IMR-90 (cell line): ENCODE results near the gene GRAMD2A. TPM values are rescaled to one million over a fixed set of nuclear protein-coding genes. Genes with fewer than 3 reads are reported as not detected.
A peak's percentile ranks its signal among the peaks of the same experiment; 100 is the strongest.

Source experiments
- ATAC-seq: fragments of 200-7000 bp; cut with Tn5 transposase; 2 replicates; pipeline ENCODE4 v1.9.1; 2020; ENCODE audit warnings: low read depth, mild to moderate bottlenecking, moderate library complexity
- BruUV-seq: library from RNA; stranded (reverse); fragments of 400-500 nt; replicated peaks from 2 replicates; lab custom pipeline; 2021; lab: Mats Ljungman, UMichigan
- CTCF ChIA-PET: fragments of 300-600 bp; formaldehyde crosslinking; extraction: SDS; loops from one replicate; lab custom pipeline; 2021; ENCODE audit warnings: antibody characterized with exemption; lab: Yijun Ruan, JAX
- POLR2A ChIA-PET: fragments of 300-600 bp; sonication (Branson Sonifier 250); formaldehyde crosslinking; loops from one replicate; lab custom pipeline; 2022; ENCODE audit warnings: antibody characterized with exemption; ENCODE audit not compliant: unreplicated experiment; lab: Charles Lee
- DNase-seq: peaks from one replicate; pipeline ENCODE4 v3.0.0; 2013
- H2AFZ ChIP-seq: replicated peaks from 2 replicates; pipeline ENCODE3; 2013; ENCODE audit warnings: low read length, mild to moderate bottlenecking; ENCODE audit not compliant: poor library complexity
- H2AK5ac ChIP-seq: 2 replicates; pipeline ENCODE4 v1.6.1; 2013; ENCODE audit warnings: low read depth, low read length, inconsistent platforms
- H2AK9ac ChIP-seq: replicated peaks from 2 replicates; pipeline ENCODE3; 2013; ENCODE audit warnings: mild to moderate bottlenecking, low read depth, low read length, moderate library complexity; ENCODE audit not compliant: poor library complexity
- H2BK120ac ChIP-seq: 2 replicates; pipeline ENCODE4 v1.6.1; 2013; ENCODE audit warnings: low read depth, low read length, inconsistent platforms
- H2BK15ac ChIP-seq: 3 replicates; pipeline ENCODE4 v1.6.1; 2013; ENCODE audit warnings: low read depth, low read length, inconsistent platforms
- H2BK20ac ChIP-seq: 2 replicates; pipeline ENCODE4 v1.6.1; 2013; ENCODE audit warnings: low read depth, mild to moderate bottlenecking, inconsistent platforms, low read length, moderate library complexity
- H2BK5ac ChIP-seq: 2 replicates; pipeline ENCODE4 v1.6.1; 2013; ENCODE audit warnings: mild to moderate bottlenecking, low read depth, low read length, inconsistent platforms; ENCODE audit not compliant: poor library complexity, severe bottlenecking
- H3K14ac ChIP-seq: replicated peaks from 2 replicates; pipeline ENCODE4 v1.6.1; 2013; ENCODE audit warnings: low read depth, low read length, inconsistent platforms
- H3K18ac ChIP-seq: 2 replicates; pipeline ENCODE4 v1.6.1; 2013; ENCODE audit warnings: low read depth, low read length, control low read depth
- H3K23ac ChIP-seq: 2 replicates; pipeline ENCODE4 v1.6.1; 2013; ENCODE audit warnings: low read depth, low read length, inconsistent platforms
- H3K27ac ChIP-seq: 2 replicates; pipeline ENCODE4 v1.5.1; 2013; ENCODE audit warnings: mild to moderate bottlenecking, control low read depth, low read length; ENCODE audit not compliant: insufficient read depth
- H3K27me3 ChIP-seq: 2 replicates; pipeline ENCODE4 v1.6.1; 2013; ENCODE audit warnings: low read length; ENCODE audit not compliant: control insufficient read depth, insufficient read depth
- H3K36me3 ChIP-seq: 2 replicates; pipeline ENCODE4 v1.6.1; 2013; ENCODE audit warnings: low read length, mixed read lengths; ENCODE audit not compliant: control insufficient read depth, insufficient read depth
- H3K4ac ChIP-seq: 2 replicates; pipeline ENCODE4 v1.6.1; 2013; ENCODE audit warnings: low read depth, low read length, inconsistent platforms
- H3K4me1 ChIP-seq: 2 replicates; pipeline ENCODE4 v1.6.1; 2013; ENCODE audit warnings: low read length, mixed read lengths; ENCODE audit not compliant: control insufficient read depth, insufficient read depth
- H3K4me2 ChIP-seq: 2 replicates; pipeline ENCODE4 v1.6.1; 2013; ENCODE audit warnings: low read depth, mild to moderate bottlenecking, control low read depth, low read length, moderate library complexity
- H3K4me3 ChIP-seq: 2 replicates; pipeline ENCODE4 v1.5.1; 2013; ENCODE audit warnings: low read depth, mild to moderate bottlenecking, control low read depth, low read length, moderate library complexity; ENCODE audit not compliant: insufficient read depth
- H3K56ac ChIP-seq: 2 replicates; pipeline ENCODE4 v1.6.1; 2013; ENCODE audit warnings: low read length, inconsistent platforms; ENCODE audit not compliant: insufficient read depth; ENCODE audit errors: extremely low read depth
- H3K79me1 ChIP-seq, 2 experiments: 2 replicates each; pipeline ENCODE4 v1.6.1; 2013; ENCODE audit warnings: low read length in 2 of 2, inconsistent platforms in 1 of 2, low read depth in 1 of 2
- H3K9ac ChIP-seq: 2 replicates; pipeline ENCODE4 v1.6.1; 2013; ENCODE audit warnings: low read depth, low read length, control low read depth
- H3K9me1 ChIP-seq: 2 replicates; pipeline ENCODE4 v1.6.1; 2013; ENCODE audit warnings: low read length, inconsistent platforms; ENCODE audit not compliant: insufficient read depth
- H3K9me3 ChIP-seq: 2 replicates; pipeline ENCODE4 v1.6.1; 2013; ENCODE audit warnings: low read length; ENCODE audit not compliant: control insufficient read depth, insufficient read depth
- H4K20me1 ChIP-seq: 2 replicates; pipeline ENCODE4 v1.6.1; 2013; ENCODE audit warnings: low read length, inconsistent platforms; ENCODE audit not compliant: insufficient read depth
- H4K5ac ChIP-seq: 2 replicates; pipeline ENCODE4 v1.6.1; 2013; ENCODE audit warnings: mild to moderate bottlenecking, low read depth, low read length, control low read depth
- H4K8ac ChIP-seq, 2 experiments: 2 replicates each; pipeline ENCODE4 v1.6.1; 2013; ENCODE audit warnings: low read depth in 2 of 2, low read length in 2 of 2, control low read depth in 1 of 2, inconsistent platforms in 1 of 2
- H4K91ac ChIP-seq: 2 replicates; pipeline ENCODE4 v1.6.1; 2013; ENCODE audit warnings: low read depth, low read length, inconsistent platforms; ENCODE audit not compliant: insufficient read depth
- MAFK ChIP-seq: IDR thresholded peaks from 2 replicates; pipeline ENCODE4 v1.6.1; 2012; ENCODE audit warnings: low read depth, low read length, improper control_type of control experiment
- MXI1 ChIP-seq: IDR thresholded peaks from 2 replicates; pipeline ENCODE4 v1.6.1; 2012; ENCODE audit warnings: low read depth, mild to moderate bottlenecking, low read length, moderate library complexity, borderline replicate concordance
- RCOR1 ChIP-seq: IDR thresholded peaks from 2 replicates; pipeline ENCODE4 v1.6.1; 2012; ENCODE audit warnings: mild to moderate bottlenecking, low read length, improper control_type of control experiment; ENCODE audit not compliant: insufficient replicate concordance
- SMC3 ChIP-seq: fragments of 150-350 bp; IDR thresholded peaks from 2 replicates; pipeline ENCODE4 v1.6.1; 2016; ENCODE audit warnings: low read depth, mild to moderate bottlenecking, antibody characterized with exemption, low read length, moderate library complexity
- WGBS, 2 experiments: methylation state at CpG; one replicate each; pipeline versions ENCODE4 v1.1.5 to v1.1.7; 2013; ENCODE audit warnings: missing lambda C conversion rate in 2 of 2; ENCODE audit not compliant: insufficient read length in 1 of 2; ENCODE audit errors: extremely low coverage in 2 of 2; 5-methylcytosine and 5-hydroxymethylcytosine counted together
- dilution Hi-C: fragments of 300-500 bp; cut with HindIII; formaldehyde crosslinking; loops from one replicate; pipeline ENCODE4 v1.14.3; 2018; ENCODE audit warnings: low sequenced_read_pairs; ENCODE audit not compliant: unreplicated experiment
- in situ Hi-C: fragments of 300-500 bp; cut with MboI; formaldehyde crosslinking; loops from 3 replicates; pipeline ENCODE4 v1.14.3; 2019; ENCODE audit warnings: low sequenced_read_pairs, inconsistent platforms, mixed read lengths
- intact Hi-C: fragments of 100-400 bp; cut with micrococcal nuclease; formaldehyde crosslinking; loops from 2 replicates; pipeline ENCODE4 v1.10.0; 2022
- polyA plus RNA-seq, 3 experiments: library from polyadenylated mRNA; depleted of rRNA; stranded (reverse); fragments of >200 nt; gene quantifications; 2 replicates each; pipeline ENCODE4 v1.2.3, GENCODE V29; 2012; ENCODE audit warnings: low replicate concordance in 1 of 3
- total RNA-seq: library from RNA; depleted of rRNA; stranded (reverse); fragments of >200 nt; gene quantifications from 2 replicates; pipeline ENCODE4 v1.2.3, GENCODE V29; 2012

GRAMD2A gene
- total and polyA plus RNA-seq, 2 of the 4 experiments (the other 2 are of a cell fraction) = 0.14 to 0.18 TPM

- TF ChIP-seq MAFK (peak; percentile 36; the same call in 1 of the 2 replicates), SMC3 (no peak), MXI1 (no peak)
Measured at GRCh38 chr15:72118017-72118978, 79.3 kb downstream of the GRAMD2A start, which contains the start of the genes MYO9A and SENP8 (continued).

GRCh38 chr15:72117486-72118016 lies 80.0 kb downstream of the GRAMD2A start:
- no TSS peak for BruUV-seq
- Histone ChIP-seq H2AK5ac (no peak overlapping the region), H3K9ac (peak overlapping the region; percentile 96), H3K4me2 (peak overlapping the region; percentile 89; the same call in 1 of the 2 replicates), H3K4me3 (peak overlapping the region; percentile 57), H3K18ac (peak overlapping the region; percentile 78), H2BK120ac (no peak overlapping the region), H2BK15ac (no peak overlapping the region; the same call in 2 of the 3 replicates), H2AFZ (peak overlapping the region; percentile 100), H4K91ac (peak overlapping the region; percentile 50; the same call in 1 of the 2 replicates), H3K27me3 (no peaks in the 10 kb centered on the region), H3K9me3 (no peaks in the 10 kb centered on the region), H3K27ac (peak overlapping the region; percentile 98), H4K20me1 (peaks cover 27% of the 10 kb centered on the region; the same call in 1 of the 2 replicates), H3K23ac (0 out of 2 replicates have a peak overlapping the region, but pooled peaks have one; percentile 81), H2BK20ac (no peak overlapping the region), H3K4me1 (no peaks in the 10 kb centered on the region; the same call in 1 of the 2 replicates), H4K5ac (peak overlapping the region; percentile 79; the same call in 1 of the 2 replicates), H3K14ac (peak overlapping the region; percentile 86), H3K79me1 (peaks cover 16 to 49% of the 10 kb centered on the region in 2 experiments), H3K56ac (peak overlapping the region; percentile 52; the same call in 1 of the 2 replicates), H4K8ac (peak overlapping the region; percentile 63 to 78; a peak in 3 of 4 replicates), H3K36me3 (no peaks in the 10 kb centered on the region), H3K9me1 (0 out of 2 replicates have a peak, but pooled peaks cover 3% of the 10 kb centered on the region), H2AK9ac (peak overlapping the region; percentile 78), H2BK5ac (peak overlapping the region; percentile 95), H3K4ac (peak overlapping the region; percentile 85)
- ATAC-seq (peak; percentile 82), DNase-seq (peak; percentile 69)
- ChIA-PET CTCF (no interaction called here), POLR2A (no interaction called here)
- intact Hi-C loops = no loop called here
- 2% methylated on average over 24 of the region's 59 CpGs; no CpG with 5 or more reads in 1 of the 2 experiments for WGBS, 2 experiments
- dilution Hi-C loops = no loop called here
- TF ChIP-seq RCOR1 = no peak
- peak; percentile 74 for TF ChIP-seq MXI1
- in situ Hi-C loops = no loop called here
